HAP-1 (cell line): ENCODE data around the gene FBXO21.

ENCODE experiments used
- DNase-seq, 2 experiments: peaks; one replicate each; pipeline ENCODE4 v3.0.0-alpha.2; 2016 to 2020; ENCODE audit warnings: low spot score in 2 of 2
- H3K27me3 ChIP-seq: fragments of 250-450 bp; sonication (Bioruptor Pico); 2 replicates; pipeline ENCODE4 v1.5.1; 2020; ENCODE audit warnings: low read depth, mild to moderate bottlenecking, moderate library complexity
- H3K36me3 ChIP-seq: fragments of 250-450 bp; sonication (Bioruptor Pico); replicated peaks from 2 replicates; pipeline ENCODE4 v1.5.1; 2020; ENCODE audit warnings: mild to moderate bottlenecking
- H3K4me1 ChIP-seq: fragments of 250-450 bp; sonication (Bioruptor Pico); 2 replicates; pipeline ENCODE4 v1.5.1; 2020; ENCODE audit warnings: mild to moderate bottlenecking
- H3K4me3 ChIP-seq: fragments of 250-450 bp; sonication (Bioruptor Pico); 2 replicates; pipeline ENCODE4 v1.5.1; 2020; ENCODE audit warnings: mild to moderate bottlenecking, moderate library complexity
- H3K9me3 ChIP-seq: fragments of 250-450 bp; sonication (Bioruptor Pico); 2 replicates; pipeline ENCODE4 v1.5.1; 2020; ENCODE audit warnings: mild to moderate bottlenecking, moderate library complexity
- in situ Hi-C: fragments of 300-500 bp; cut with MboI; formaldehyde crosslinking; loops from 3 replicates; pipeline ENCODE4 v1.14.3; 2020; ENCODE audit warnings: low sequenced_read_pairs, inconsistent platforms, mixed read lengths

The FBXO21 gene

DNA sequence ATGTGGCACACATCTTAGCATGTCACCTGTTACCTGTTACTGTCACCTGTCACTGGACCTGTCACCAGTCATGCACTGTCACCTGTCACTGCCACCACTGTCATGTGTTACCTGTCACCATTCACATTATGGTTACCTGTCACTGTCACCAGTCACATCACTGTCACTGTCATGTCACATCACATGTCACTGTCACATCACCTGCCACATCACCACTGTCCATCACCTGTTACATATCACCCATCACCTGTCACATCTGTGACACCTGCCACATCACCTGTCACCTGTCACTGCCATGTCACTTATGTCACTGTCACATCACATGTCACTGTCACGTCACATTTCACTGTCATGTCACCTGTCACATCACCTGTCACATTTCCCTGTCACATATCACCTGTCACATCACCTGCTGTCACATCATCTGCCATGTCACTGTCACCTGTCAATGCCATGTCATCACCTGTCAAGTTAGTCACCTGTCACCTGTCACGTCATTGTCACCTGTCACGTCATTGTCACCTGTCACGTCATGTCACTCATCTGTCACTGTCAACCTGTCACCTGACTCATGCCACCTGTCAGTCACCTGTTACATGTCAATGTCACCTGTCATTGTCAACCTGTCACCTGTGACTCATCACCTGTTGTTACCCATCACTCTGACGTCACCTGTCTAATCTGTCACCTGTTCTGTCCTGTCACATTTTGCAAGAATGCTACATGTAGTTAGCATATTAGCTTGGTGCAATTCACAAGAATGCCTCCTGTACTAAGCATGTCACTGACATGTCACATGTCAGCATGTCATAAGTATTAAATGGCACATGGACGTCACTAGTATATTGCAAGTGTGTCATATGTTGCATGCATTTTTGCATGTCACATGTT, 62.1 kb downstream of the FBXO21 start:
- in situ Hi-C loops, result no loop called here
- Histone ChIP-seq H3K4me3 (no peak overlapping the region), H3K27me3 (no peaks in the 10 kb centered on the region), H3K4me1 (no peaks in the 10 kb centered on the region), H3K36me3 (no peaks in the 10 kb centered on the region), H3K9me3 (no peaks in the 10 kb centered on the region; the same call in 1 of the 2 replicates)
- DNase-seq, result no peak

DNA sequence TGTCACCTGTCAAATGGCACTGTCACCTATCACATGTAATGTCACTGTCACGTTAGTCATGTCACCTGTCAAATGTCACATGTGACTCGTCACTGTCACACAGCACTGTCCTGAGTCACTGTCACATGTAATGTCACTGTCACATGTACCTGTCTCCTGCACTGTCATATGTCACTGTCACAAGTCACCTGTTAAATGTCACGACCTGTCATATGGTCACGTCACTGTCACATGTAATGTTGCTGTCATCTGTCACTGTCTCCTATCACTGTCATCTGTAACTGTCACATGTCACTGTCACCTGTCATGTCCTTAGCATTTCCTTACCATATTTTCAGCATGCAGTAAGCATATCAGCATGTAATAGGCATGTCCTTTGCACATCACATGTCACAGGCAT, 63.9 kb downstream of the FBXO21 start:
- in situ Hi-C loops, result no loop called here
- no peak for DNase-seq
- Histone ChIP-seq H3K4me1 (no peaks in the 10 kb centered on the region), H3K36me3 (no peaks in the 10 kb centered on the region), H3K27me3 (no peaks in the 10 kb centered on the region), H3K9me3 (no peaks in the 10 kb centered on the region; the same call in 1 of the 2 replicates), H3K4me3 (no peak overlapping the region)

DNA sequence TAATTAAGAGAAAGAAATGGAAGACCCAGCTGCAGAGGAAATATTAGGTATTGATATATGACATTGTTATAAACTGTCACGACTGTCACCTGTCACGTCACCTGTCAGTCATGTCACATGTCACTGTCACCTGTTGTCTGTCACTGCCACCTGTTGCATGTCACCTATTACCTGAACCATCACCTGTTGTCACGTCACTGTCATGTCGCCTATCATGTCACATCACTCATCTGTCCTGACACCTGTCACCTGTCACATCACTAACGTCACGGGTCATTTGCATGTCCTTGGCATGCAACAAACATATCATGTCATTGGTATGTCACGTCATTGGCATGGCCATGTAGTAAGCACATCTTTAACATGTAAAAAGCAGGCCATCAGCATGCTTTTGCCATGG, 64.5 kb downstream of the FBXO21 start:
- no peaks in the 10 kb centered on the region for H3K4me1 ChIP-seq
- DNase-seq, result no peak
- H3K9me3 ChIP-seq, result no peaks in the 10 kb centered on the region; the same call in 1 of the 2 replicates
- no peak overlapping the region for H3K4me3 ChIP-seq
- H3K27me3 ChIP-seq, result no peaks in the 10 kb centered on the region
- H3K36me3 ChIP-seq, result no peaks in the 10 kb centered on the region
- in situ Hi-C loops, result no loop called here

DNA sequence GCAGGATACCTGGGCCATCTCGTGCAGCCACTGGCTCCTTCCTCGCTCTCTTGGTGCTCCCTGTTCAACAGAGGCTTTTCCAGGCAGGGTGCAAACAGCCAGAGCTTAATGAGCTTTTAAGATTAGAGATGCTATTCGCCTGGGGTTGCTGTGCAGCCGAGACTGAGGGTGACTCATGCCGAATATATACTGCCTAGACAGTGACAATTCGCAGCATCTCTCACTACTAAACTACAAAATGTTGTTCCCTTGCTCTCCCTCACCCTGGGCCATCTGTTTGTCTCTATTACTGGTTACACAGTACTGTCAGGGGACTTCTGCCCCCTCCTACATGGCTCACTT, 65.0 kb downstream of the FBXO21 start:
- Histone ChIP-seq H3K9me3 (no peaks in the 10 kb centered on the region; the same call in 1 of the 2 replicates), H3K4me1 (no peaks in the 10 kb centered on the region), H3K27me3 (no peaks in the 10 kb centered on the region), H3K4me3 (no peak overlapping the region), H3K36me3 (no peaks in the 10 kb centered on the region)
- DNase-seq, result no peak
- in situ Hi-C loops, result no loop called here

DNA sequence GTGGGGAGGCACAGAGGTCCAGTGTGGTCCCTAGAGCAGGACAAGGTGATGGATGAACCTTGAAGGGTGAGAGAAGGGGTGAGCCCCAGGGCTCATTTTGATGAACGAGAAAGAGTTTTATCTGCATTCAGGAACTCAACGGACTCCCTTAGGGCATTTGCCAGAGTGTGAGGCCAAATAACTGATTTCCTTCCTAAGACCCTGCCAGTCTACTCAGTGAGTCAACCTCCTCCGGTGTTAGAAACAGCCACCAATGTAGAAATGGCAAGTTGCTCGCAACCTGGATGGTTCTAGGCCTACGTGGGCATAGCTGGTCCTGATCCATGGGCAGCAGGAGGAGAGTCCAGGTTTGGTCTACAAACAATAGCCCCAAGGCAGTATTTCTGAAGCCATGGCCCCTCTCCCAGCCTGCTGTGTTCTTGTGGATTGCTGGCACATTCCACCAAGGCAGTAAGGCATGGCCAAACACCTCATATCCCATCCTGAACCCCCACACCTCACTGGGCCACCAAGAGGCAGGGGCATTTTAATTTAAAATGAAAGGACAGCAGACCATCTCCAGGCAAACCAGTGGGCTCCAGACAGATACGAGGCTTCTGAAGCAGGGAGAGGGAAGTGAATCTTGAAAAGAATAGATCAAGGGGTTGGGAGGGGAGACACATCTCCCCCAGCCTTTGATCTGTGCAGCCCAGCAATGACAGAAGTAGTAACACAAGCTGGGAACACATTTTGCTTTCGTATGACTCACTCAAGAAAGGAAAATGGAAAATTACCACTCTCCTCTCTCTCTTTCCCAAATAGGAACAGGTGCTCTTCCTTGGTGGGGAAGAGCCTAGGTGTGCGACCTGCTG, 65.6 kb downstream of the FBXO21 start:
- H3K4me1 ChIP-seq, result no peaks in the 10 kb centered on the region
- in situ Hi-C loops, result no loop called here
- no peaks in the 10 kb centered on the region for H3K36me3 ChIP-seq
- no peak overlapping the region for H3K4me3 ChIP-seq
- no peak for DNase-seq
- no peaks in the 10 kb centered on the region for H3K27me3 ChIP-seq
- no peaks in the 10 kb centered on the region; the same call in 1 of the 2 replicates for H3K9me3 ChIP-seq

- Histone ChIP-seq H3K36me3 (no peaks in the 10 kb centered on the region), H3K27me3 (no peaks in the 10 kb centered on the region), H3K4me1 (no peaks in the 10 kb centered on the region), H3K4me3 (no peak overlapping the region), H3K9me3 (no peaks in the 10 kb centered on the region)
- DNase-seq, result no peak
- in situ Hi-C loops, result no loop called here
Measured at GRCh38 chr12:117121441-117121840, 68.8 kb downstream of the FBXO21 start.

DNA sequence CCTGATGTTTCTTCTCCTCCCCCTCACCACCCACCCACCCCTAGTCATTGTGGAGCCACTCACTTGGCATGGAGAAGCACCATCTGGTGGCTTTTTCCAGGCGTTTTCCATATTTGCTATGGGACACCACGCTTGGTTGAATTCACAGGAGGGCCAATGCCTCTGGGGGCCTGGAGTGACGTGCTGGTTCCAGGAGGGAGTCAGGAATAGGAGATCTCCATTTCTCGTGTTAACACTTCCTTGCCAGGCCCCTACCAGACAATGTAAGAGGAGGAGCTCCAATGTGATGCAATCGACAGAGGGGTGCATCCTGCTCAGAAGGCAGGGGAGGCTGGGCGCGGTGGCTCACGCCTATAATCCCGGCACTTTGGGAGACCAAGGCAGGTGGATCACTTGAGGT, 69.5 kb downstream of the FBXO21 start:
- DNase-seq, result no peak
- no peak overlapping the region for H3K4me3 ChIP-seq
- in situ Hi-C loops, result no loop called here
- no peaks in the 10 kb centered on the region for H3K4me1 ChIP-seq
- no peaks in the 10 kb centered on the region for H3K27me3 ChIP-seq
- no peaks in the 10 kb centered on the region for H3K9me3 ChIP-seq
- no peaks in the 10 kb centered on the region for H3K36me3 ChIP-seq

GRCh38 chr12:117119592-117120198, 70.6 kb downstream of the FBXO21 start:
- Histone ChIP-seq H3K4me1 (no peaks in the 10 kb centered on the region), H3K36me3 (no peaks in the 10 kb centered on the region), H3K27me3 (no peaks in the 10 kb centered on the region), H3K4me3 (no peak overlapping the region), H3K9me3 (no peaks in the 10 kb centered on the region)
- peak; percentile 42 to 66 for DNase-seq
- in situ Hi-C loops, result loop anchor here (5.0 to 10.0 kb wide), 2 partner anchors 92 to 415 kb away; no protein-coding TSS in a partner anchor

DNA sequence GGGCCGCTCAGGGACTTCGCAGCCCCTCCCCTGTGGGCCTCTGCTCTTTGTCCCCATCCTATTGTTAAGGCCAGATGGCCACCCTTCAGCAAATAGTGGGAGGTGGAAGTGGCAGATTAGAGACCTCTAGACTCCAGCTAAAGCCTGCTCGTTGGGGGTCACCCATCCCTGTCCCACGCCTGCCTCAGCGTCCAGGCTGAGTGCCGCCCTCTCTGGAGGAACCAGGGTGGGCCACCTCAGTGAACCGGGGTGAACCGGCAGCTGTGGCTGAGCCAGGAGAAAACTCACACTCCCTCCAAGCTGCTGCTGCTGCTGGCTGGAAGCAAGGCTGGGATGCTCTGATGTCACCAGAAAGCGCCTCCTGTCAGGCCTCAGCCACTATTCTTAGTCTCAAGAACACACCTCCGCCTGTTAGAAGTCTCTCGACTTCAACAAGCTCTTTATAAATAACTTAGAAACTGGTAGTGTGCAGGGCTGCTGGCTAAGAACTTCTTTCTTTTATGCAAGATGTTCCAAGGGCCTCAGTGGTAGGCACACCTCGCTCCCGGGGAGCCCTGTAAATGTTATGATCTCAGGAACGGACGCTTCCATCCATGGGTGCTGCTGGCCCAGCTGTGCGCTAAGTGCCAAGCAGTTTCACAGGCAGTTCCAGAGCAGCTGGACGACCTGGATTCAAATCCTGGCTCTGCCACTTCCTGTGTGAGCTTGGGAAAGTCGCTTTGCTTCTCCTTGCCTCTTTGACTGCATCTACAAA, 71.3 kb downstream of the FBXO21 start:
- Histone ChIP-seq H3K36me3 (no peaks in the 10 kb centered on the region), H3K27me3 (no peaks in the 10 kb centered on the region), H3K4me3 (no peak overlapping the region), H3K4me1 (no peaks in the 10 kb centered on the region), H3K9me3 (no peaks in the 10 kb centered on the region)
- DNase-seq, result no peak
- in situ Hi-C loops, result loop anchor here (5.0 to 10.0 kb wide), 2 partner anchors 92 to 414 kb away; no protein-coding TSS in a partner anchor

- Histone ChIP-seq H3K27me3 (no peaks in the 10 kb centered on the region), H3K4me1 (no peaks in the 10 kb centered on the region), H3K9me3 (no peaks in the 10 kb centered on the region), H3K36me3 (no peaks in the 10 kb centered on the region), H3K4me3 (no peak overlapping the region)
- in situ Hi-C loops, result loop anchor here (5.0 to 10.0 kb wide), 2 partner anchors 87 to 410 kb away; no protein-coding TSS in a partner anchor
- DNase-seq, result no peak
Measured at GRCh38 chr12:117114784-117115183, 75.5 kb downstream of the FBXO21 start.

GRCh38 chr12:117113231-117113630, 77.0 kb downstream of the FBXO21 start:
- H3K4me1 ChIP-seq, result no peaks in the 10 kb centered on the region
- no peak overlapping the region for H3K4me3 ChIP-seq
- no peaks in the 10 kb centered on the region for H3K27me3 ChIP-seq
- no peaks in the 10 kb centered on the region for H3K9me3 ChIP-seq
- in situ Hi-C loops, result loop anchor here (10.0 kb wide), 1 partner anchor 408 kb away; no protein-coding TSS in a partner anchor
- DNase-seq, result no peak
- H3K36me3 ChIP-seq, result no peaks in the 10 kb centered on the region

DNA sequence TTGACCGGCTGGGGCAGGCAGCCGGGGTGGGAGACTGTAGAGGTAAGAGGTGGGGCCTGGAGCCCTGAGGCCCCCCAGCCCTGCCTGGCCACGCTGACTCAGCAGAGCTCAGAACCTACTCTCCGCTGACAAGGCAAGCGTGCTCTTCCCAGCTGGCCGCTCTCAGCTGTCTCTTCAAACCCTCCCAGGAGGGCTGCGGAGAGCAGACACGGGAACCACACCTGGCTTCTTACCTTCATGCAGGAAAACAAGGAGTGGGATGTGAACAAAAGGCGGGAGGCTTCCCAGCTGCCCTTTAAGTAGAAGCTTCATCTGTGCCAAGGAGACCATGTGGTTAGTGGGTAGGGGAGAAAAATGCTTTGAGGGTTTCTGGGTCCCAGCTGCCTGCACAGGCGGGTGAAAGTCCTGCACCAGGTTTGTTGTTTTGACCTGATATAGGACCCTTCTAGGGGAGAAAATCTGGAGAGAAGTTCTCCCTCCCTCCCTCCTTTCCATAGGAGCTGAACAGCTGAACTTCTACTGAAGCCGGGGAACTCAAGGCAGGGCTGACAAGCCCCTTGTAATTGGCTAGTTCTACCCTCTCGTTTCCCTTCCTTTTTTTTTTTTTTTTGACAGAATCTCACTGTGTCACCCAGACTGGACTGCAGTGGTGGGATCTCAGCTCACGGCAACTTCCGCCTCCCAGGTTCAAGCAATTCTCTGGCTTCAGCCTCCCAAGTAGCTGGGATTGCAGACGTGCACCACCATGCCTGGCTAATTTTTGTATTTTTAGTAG, 78.3 kb downstream of the FBXO21 start:
- no peak for DNase-seq
- in situ Hi-C loops, result loop anchor here (10.0 kb wide), 1 partner anchor 407 kb away; no protein-coding TSS in a partner anchor
- H3K9me3 ChIP-seq, result no peaks in the 10 kb centered on the region
- no peaks in the 10 kb centered on the region for H3K27me3 ChIP-seq
- no peak overlapping the region for H3K4me3 ChIP-seq
- H3K4me1 ChIP-seq, result no peaks in the 10 kb centered on the region
- H3K36me3 ChIP-seq, result no peaks in the 10 kb centered on the region
